HepG2 (cell line): ENCODE results near the gene SLC25A23. TPM values are rescaled to one million over a fixed set of nuclear protein-coding genes. Genes with fewer than 3 reads are reported as not detected.

ENCODE experiments used
- GATAD2A ChIP-seq: IDR thresholded peaks from 2 replicates; pipeline ENCODE4 v1.6.1; 2016
- KAT2B ChIP-seq: fragments of 150-350 bp; IDR thresholded peaks from 2 replicates; pipeline ENCODE4 v1.6.1; 2014; ENCODE audit warnings: low read depth, low read length, borderline replicate concordance
- KLF15 ChIP-seq: sonication (generic); formaldehyde crosslinking; IDR thresholded peaks from 2 replicates; pipeline ENCODE4 v1.8.1; 2023; ENCODE audit warnings: borderline replicate concordance, mild to moderate bottlenecking, inconsistent platforms, missing genetic modification reagents, mixed read lengths
- MEIS2 ChIP-seq: sonication (generic); formaldehyde crosslinking; IDR thresholded peaks from 2 replicates; pipeline ENCODE4 v1.9.0; 2021; ENCODE audit warnings: mild to moderate bottlenecking, missing genetic modification reagents
- NFE2L1 ChIP-seq: sonication (generic); formaldehyde crosslinking; IDR thresholded peaks from 2 replicates; pipeline ENCODE4 v1.4.0; 2020; ENCODE audit warnings: missing genetic modification reagents, mild to moderate bottlenecking, borderline replicate concordance
- PHF20 ChIP-seq: sonication (generic); formaldehyde crosslinking; IDR thresholded peaks from 2 replicates; pipeline ENCODE4 v1.5.0; 2020; ENCODE audit warnings: mild to moderate bottlenecking, missing genetic modification reagents
- RBM22 ChIP-seq: fragments of 200-400 bp; formaldehyde crosslinking; optimal IDR thresholded peaks from 2 replicates; pipeline ENCODE3; 2017; ENCODE audit warnings: mild to moderate bottlenecking, low read length, moderate library complexity
- SMAD1 ChIP-seq: sonication (generic); formaldehyde crosslinking; IDR thresholded peaks from 2 replicates; pipeline ENCODE4 v1.4.0; 2020; ENCODE audit warnings: missing genetic modification reagents, low read depth, mild to moderate bottlenecking, borderline replicate concordance
- STAG1 ChIP-seq: sonication (generic); formaldehyde crosslinking; IDR thresholded peaks from 2 replicates; pipeline ENCODE4 v1.4.0; 2020; ENCODE audit warnings: missing genetic modification reagents
- ZNF225 ChIP-seq: sonication (generic); formaldehyde crosslinking; IDR thresholded peaks from 2 replicates; pipeline ENCODE4 v1.4.0; 2020; ENCODE audit warnings: mild to moderate bottlenecking, missing genetic modification reagents
- ZNF749 ChIP-seq: sonication (generic); formaldehyde crosslinking; IDR thresholded peaks from 2 replicates; pipeline ENCODE4 v1.8.0; 2022; ENCODE audit warnings: mild to moderate bottlenecking, missing genetic modification reagents, moderate library complexity, borderline replicate concordance
- polyA plus RNA-seq, 8 experiments: library from polyadenylated mRNA; depleted of rRNA in 3 of 8; stranded (reverse) in 7 of 8; unstranded in 1 of 8; fragments of >200 nt; fragmentation: Illumina TruSeq in 4 of 8; extraction: Trizol in 4 of 8; gene quantifications; 2 replicates each; pipeline versions ENCODE4 v1.2.1 to v1.2.3, GENCODE V29; 2011 to 2016; ENCODE audit warnings: low read depth in 4 of 8, missing spikeins in 1 of 8, mixed read lengths in 1 of 8; ENCODE audit not compliant: insufficient read depth in 1 of 8
- total RNA-seq, 5 experiments: library from RNA; depleted of rRNA; stranded (reverse); fragments of >200 nt; fragmentation: Illumina TruSeq; extraction: Trizol; gene quantifications; 2 replicates each; pipeline ENCODE4 v1.2.3, GENCODE V29; 2016; ENCODE audit warnings: low read depth in 1 of 5
- TF ChIP-seq, protein P1 (sequence below): IDR thresholded peaks from 2 replicates; pipeline ENCODE4 v1.6.1; 2016; ENCODE audit warnings: missing compliant biosample characterization, missing genetic modification reagents, borderline replicate concordance
- TF ChIP-seq, protein P2 (sequence below): sonication (generic); formaldehyde crosslinking; IDR thresholded peaks from 2 replicates; pipeline ENCODE4 v1.9.0; 2021; ENCODE audit warnings: mild to moderate bottlenecking, missing genetic modification reagents
- TF ChIP-seq, protein P3 (sequence below): sonication (generic); formaldehyde crosslinking; IDR thresholded peaks from 2 replicates; pipeline ENCODE4 v1.4.0; 2020; ENCODE audit warnings: missing genetic modification reagents
- TF ChIP-seq, protein P4 (sequence below): sonication (generic); formaldehyde crosslinking; IDR thresholded peaks from 2 replicates; pipeline ENCODE4 v1.4.0; 2020; ENCODE audit warnings: mild to moderate bottlenecking, missing genetic modification reagents

SLC25A23 gene
- total and polyA plus RNA-seq, 2 of the 13 experiments (the other 11 are each of a cell fraction or from before 2014, with no cell fraction given): 12.4 to 15.2 TPM

DNA sequence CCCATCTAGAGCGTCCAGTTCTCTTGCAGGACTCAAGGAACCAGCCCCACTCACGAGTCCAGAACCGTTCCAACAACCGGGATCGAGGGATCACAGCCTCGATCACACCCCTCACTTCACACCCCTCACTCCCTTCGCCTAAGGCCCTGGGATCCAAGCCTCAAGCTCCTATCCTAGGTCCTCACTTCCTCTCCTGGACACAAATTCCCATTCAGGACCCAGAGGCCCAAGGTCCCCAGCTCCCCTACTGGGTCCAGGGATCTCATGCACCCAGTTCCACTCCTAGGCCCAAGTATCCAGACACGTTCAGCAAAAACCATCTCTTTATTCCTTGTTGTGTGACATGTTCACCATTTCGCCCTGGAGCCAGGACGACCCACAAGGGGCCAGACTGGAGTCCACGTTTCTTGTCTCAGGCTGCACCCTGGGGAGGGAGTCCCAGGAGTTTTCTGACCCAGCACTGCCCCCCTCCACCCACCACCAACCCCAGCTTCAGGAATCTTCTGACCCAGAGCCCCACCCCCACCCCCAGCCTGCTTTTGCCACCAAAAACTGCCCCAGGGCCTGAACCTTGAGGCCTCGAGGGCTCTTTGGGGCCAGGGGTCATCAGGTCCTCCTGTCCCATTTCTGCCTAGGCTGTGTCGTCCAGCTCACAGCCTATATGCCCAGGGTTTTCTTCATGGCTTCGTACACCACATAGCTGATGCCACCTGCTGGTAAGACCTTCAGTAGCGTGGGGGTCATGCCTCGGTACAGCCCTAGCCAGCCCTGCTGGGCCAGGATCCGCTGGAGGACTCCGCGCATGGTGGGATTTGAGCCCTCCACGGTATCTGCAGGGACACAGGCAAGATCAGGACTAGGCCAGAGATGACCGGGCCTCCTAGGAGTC is 33.6 kb downstream of the SLC25A23 start (continued):
- TF ChIP-seq ZNF749 (CRISPR knock-in tag) (no peak), STAG1 (CRISPR knock-in tag) (peak; percentile 63), RBM22 (no peak), MEIS2 (no peak), NFE2L1 (CRISPR knock-in tag) (no peak), GATAD2A (CRISPR knock-in tag) (no peak), KAT2B (no peak), KLF15 (CRISPR knock-in tag) (no peak), PHF20 (CRISPR knock-in tag) (no peak), ZNF225 (CRISPR knock-in tag) (0 out of 2 replicates have a peak, but pooled peaks have one; percentile 51), SMAD1 (CRISPR knock-in tag) (no peak)
- TF ChIP-seq, protein P1, sequence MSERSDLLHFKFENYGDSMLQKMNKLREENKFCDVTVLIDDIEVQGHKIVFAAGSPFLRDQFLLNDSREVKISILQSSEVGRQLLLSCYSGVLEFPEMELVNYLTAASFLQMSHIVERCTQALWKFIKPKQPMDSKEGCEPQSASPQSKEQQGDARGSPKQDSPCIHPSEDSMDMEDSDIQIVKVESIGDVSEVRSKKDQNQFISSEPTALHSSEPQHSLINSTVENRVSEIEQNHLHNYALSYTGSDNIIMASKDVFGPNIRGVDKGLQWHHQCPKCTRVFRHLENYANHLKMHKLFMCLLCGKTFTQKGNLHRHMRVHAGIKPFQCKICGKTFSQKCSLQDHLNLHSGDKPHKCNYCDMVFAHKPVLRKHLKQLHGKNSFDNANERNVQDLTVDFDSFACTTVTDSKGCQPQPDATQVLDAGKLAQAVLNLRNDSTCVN (CRISPR knock-in tag): no peak
- TF ChIP-seq, protein P2, sequence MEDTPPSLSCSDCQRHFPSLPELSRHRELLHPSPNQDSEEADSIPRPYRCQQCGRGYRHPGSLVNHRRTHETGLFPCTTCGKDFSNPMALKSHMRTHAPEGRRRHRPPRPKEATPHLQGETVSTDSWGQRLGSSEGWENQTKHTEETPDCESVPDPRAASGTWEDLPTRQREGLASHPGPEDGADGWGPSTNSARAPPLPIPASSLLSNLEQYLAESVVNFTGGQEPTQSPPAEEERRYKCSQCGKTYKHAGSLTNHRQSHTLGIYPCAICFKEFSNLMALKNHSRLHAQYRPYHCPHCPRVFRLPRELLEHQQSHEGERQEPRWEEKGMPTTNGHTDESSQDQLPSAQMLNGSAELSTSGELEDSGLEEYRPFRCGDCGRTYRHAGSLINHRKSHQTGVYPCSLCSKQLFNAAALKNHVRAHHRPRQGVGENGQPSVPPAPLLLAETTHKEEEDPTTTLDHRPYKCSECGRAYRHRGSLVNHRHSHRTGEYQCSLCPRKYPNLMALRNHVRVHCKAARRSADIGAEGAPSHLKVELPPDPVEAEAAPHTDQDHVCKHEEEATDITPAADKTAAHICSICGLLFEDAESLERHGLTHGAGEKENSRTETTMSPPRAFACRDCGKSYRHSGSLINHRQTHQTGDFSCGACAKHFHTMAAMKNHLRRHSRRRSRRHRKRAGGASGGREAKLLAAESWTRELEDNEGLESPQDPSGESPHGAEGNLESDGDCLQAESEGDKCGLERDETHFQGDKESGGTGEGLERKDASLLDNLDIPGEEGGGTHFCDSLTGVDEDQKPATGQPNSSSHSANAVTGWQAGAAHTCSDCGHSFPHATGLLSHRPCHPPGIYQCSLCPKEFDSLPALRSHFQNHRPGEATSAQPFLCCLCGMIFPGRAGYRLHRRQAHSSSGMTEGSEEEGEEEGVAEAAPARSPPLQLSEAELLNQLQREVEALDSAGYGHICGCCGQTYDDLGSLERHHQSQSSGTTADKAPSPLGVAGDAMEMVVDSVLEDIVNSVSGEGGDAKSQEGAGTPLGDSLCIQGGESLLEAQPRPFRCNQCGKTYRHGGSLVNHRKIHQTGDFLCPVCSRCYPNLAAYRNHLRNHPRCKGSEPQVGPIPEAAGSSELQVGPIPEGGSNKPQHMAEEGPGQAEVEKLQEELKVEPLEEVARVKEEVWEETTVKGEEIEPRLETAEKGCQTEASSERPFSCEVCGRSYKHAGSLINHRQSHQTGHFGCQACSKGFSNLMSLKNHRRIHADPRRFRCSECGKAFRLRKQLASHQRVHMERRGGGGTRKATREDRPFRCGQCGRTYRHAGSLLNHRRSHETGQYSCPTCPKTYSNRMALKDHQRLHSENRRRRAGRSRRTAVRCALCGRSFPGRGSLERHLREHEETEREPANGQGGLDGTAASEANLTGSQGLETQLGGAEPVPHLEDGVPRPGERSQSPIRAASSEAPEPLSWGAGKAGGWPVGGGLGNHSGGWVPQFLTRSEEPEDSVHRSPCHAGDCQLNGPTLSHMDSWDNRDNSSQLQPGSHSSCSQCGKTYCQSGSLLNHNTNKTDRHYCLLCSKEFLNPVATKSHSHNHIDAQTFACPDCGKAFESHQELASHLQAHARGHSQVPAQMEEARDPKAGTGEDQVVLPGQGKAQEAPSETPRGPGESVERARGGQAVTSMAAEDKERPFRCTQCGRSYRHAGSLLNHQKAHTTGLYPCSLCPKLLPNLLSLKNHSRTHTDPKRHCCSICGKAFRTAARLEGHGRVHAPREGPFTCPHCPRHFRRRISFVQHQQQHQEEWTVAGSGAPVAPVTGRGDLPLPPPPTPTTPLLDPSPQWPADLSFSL (CRISPR knock-in tag): no peak
- TF ChIP-seq, protein P3, sequence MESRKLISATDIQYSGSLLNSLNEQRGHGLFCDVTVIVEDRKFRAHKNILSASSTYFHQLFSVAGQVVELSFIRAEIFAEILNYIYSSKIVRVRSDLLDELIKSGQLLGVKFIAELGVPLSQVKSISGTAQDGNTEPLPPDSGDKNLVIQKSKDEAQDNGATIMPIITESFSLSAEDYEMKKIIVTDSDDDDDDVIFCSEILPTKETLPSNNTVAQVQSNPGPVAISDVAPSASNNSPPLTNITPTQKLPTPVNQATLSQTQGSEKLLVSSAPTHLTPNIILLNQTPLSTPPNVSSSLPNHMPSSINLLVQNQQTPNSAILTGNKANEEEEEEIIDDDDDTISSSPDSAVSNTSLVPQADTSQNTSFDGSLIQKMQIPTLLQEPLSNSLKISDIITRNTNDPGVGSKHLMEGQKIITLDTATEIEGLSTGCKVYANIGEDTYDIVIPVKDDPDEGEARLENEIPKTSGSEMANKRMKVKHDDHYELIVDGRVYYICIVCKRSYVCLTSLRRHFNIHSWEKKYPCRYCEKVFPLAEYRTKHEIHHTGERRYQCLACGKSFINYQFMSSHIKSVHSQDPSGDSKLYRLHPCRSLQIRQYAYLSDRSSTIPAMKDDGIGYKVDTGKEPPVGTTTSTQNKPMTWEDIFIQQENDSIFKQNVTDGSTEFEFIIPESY (CRISPR knock-in tag): peak; percentile 96
- TF ChIP-seq, protein P4, sequence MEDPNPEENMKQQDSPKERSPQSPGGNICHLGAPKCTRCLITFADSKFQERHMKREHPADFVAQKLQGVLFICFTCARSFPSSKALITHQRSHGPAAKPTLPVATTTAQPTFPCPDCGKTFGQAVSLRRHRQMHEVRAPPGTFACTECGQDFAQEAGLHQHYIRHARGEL (CRISPR knock-in tag): peak; percentile 30; the same call in 1 of the 2 replicates
